K562 (cell line): ENCODE measurements around the gene TMCO1. TPM values are rescaled to one million over a fixed set of nuclear protein-coding genes. Genes with fewer than 3 reads are reported as not detected.

ENCODE experiments used
- CBX1 ChIP-seq: sonication (generic); IDR thresholded peaks from 2 replicates; pipeline ENCODE4 v1.6.1; 2016; ENCODE audit warnings: antibody characterized with exemption, low read depth, mild to moderate bottlenecking
- CBX2 ChIP-seq: fragments of 200-600 bp; sonication (generic); IDR thresholded peaks from one replicate; pipeline ENCODE4 v1.6.1; 2012; ENCODE audit warnings: mild to moderate bottlenecking, low read length, inconsistent platforms; ENCODE audit not compliant: insufficient read depth, poor library complexity, severe bottlenecking
- FOXJ3 ChIP-seq: sonication (generic); formaldehyde crosslinking; IDR thresholded peaks from 2 replicates; pipeline ENCODE4 v1.4.0; 2020; ENCODE audit warnings: mild to moderate bottlenecking, missing genetic modification reagents
- ID3 ChIP-seq, 2 experiments: fragments of 250-450 bp in 1 of 2; fragments of 450-650 bp in 1 of 2; sonication (Bioruptor Pico) in 1 of 2; IDR thresholded peaks; 2 replicates each; pipeline versions ENCODE4 v1.6.1 to v1.8.0; 2016 to 2021; ENCODE audit warnings: mild to moderate bottlenecking in 2 of 2, moderate library complexity in 2 of 2, missing compliant biosample characterization in 1 of 2, missing genetic modification characterization in 1 of 2
- REST ChIP-seq, 2 experiments: fragments of 450-650 bp; formaldehyde crosslinking in 1 of 2; IDR thresholded peaks; 2 replicates each; pipeline versions ENCODE4 v1.4.0 to v1.6.1; 2014 to 2020; ENCODE audit warnings: mild to moderate bottlenecking in 2 of 2, borderline replicate concordance in 1 of 2, low read depth in 1 of 2
- RHOXF2B ChIP-seq: fragments of 250-450 bp; sonication (Bioruptor Pico); conservative IDR thresholded peaks from 2 replicates; pipeline ENCODE4 v1.5.1; 2021
- SMARCA5 ChIP-seq: fragments of 450-650 bp; IDR thresholded peaks from 2 replicates; pipeline ENCODE4 v1.6.1; 2016
- TARDBP ChIP-seq: fragments of 450-650 bp; IDR thresholded peaks from 2 replicates; pipeline ENCODE4 v1.6.1; 2016
- THAP12 ChIP-seq: fragments of 250-450 bp; sonication (Bioruptor Pico); IDR thresholded peaks from 2 replicates; pipeline ENCODE4 v1.9.0; 2021; ENCODE audit warnings: mild to moderate bottlenecking, inconsistent platforms
- U2AF1 ChIP-seq: fragments of 200-400 bp; formaldehyde crosslinking; optimal IDR thresholded peaks from 2 replicates; pipeline ENCODE3; 2017; ENCODE audit warnings: mild to moderate bottlenecking, low read depth, low read length, moderate library complexity
- ZBTB34 ChIP-seq: fragments of 250-450 bp; sonication (Bioruptor Pico); IDR thresholded peaks from 2 replicates; pipeline ENCODE4 v1.8.0; 2021; ENCODE audit warnings: mild to moderate bottlenecking, moderate library complexity
- ZFP91 ChIP-seq: sonication (generic); formaldehyde crosslinking; IDR thresholded peaks from 2 replicates; pipeline ENCODE4 v1.8.0; 2022; ENCODE audit warnings: mild to moderate bottlenecking, missing genetic modification reagents
- ZSCAN29 ChIP-seq: fragments of 450-650 bp; IDR thresholded peaks from 2 replicates; pipeline ENCODE4 v1.6.1; 2017
- polyA plus RNA-seq, 8 experiments: library from polyadenylated mRNA; depleted of rRNA in 4 of 8; stranded (reverse) in 5 of 8; unstranded in 3 of 8; fragments of >200 nt; fragmentation: Nextera tagmentation in 2 of 8; fragmentation: Illumina TruSeq in 1 of 8; extraction: Ambion mirVana in 2 of 8; extraction: Trizol in 1 of 8; gene quantifications; 2 replicates each; pipeline versions ENCODE4 v1.2.1 to v1.2.3, GENCODE V29; 2011 to 2014; ENCODE audit warnings: inconsistent platforms in 1 of 8, missing spikeins in 1 of 8
- total RNA-seq, 7 experiments: library from RNA; depleted of rRNA in 6 of 7; stranded (reverse); fragments of >200 nt in 6 of 7; fragmentation: Illumina TruSeq in 2 of 7; extraction: Trizol in 2 of 7; gene quantifications; 2 replicates each; pipeline versions ENCODE4 v1.2.1 to v1.2.3, GENCODE V29; 2011 to 2021; ENCODE audit warnings: low replicate concordance in 1 of 7

Gene TMCO1
- total and polyA plus RNA-seq, 9 of the 15 experiments (the other 6 are each of a cell fraction or from before 2014, with no cell fraction given) = 69.3 to 561 (median 175) TPM

GRCh38 chr1:165816826-165817497, 48.3 kb upstream of the TMCO1 start (continued):
- TF ChIP-seq REST (IDR thresholded peaks at IDR 0.05; ENCODE audit: borderline replicate concordance) = peak; percentile 5; the same call in 1 of the 2 replicates
- TF ChIP-seq REST (CRISPR knock-in tag; IDR thresholded peaks at IDR 0.05; ENCODE audit: low read depth) = no peak
- no peak; the same call in 1 of the 2 replicates for TF ChIP-seq TARDBP
- TF ChIP-seq U2AF1 = no peak
- TF ChIP-seq ZSCAN29 = no peak
- TF ChIP-seq FOXJ3 (CRISPR knock-in tag) = no peak
- no peak for TF ChIP-seq CBX2
- no peak for TF ChIP-seq CBX1
- no peak for TF ChIP-seq ID3 (CRISPR knock-in tag; IDR thresholded peaks at IDR 0.05)
- TF ChIP-seq ID3 (tag; IDR thresholded peaks at IDR 0.05) = peak; percentile 38; the same call in 1 of the 2 replicates
- TF ChIP-seq ZFP91 (CRISPR knock-in tag) = no peak
- no peak for TF ChIP-seq THAP12 (CRISPR knock-in tag)
- TF ChIP-seq SMARCA5 = no peak
- TF ChIP-seq ZBTB34 (CRISPR knock-in tag) = no peak
- no peak for TF ChIP-seq RHOXF2B (CRISPR knock-in tag)
